ENCODE data around the gene EPGN.
"Not testable (repeated sequence)": the region's sequence is repeated elsewhere in the genome, so short reads cannot be mapped to it uniquely, and the experiment has no call there.

The EPGN gene

DNA sequence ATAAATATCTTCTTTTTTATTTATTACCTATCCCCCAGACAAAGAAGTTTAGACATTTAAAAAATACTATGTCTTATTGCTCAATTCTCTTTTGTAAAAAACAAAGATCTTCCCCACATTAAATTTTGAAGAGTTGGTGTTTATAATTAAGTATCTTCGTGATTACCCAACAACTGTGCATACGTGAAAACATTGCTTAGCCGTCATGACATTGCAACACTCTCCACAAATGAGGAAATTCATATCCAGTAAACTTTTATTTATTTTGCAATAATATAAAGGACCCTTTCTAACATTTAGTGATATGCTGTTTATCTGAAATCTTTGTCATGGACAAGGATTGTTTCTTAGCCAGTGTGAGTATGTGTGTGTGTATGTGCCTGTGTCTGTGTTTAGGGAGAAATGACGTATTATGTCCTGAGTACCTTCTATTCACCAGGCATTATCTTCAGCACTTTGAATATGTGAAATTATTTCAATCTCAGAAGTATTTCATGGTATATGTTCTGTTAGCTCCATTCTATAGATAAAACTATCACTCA lies 30.6 kb downstream of the EPGN start:
- Histone ChIP-seq H3K27me3 (ENCODE audit: insufficient read depth, low read length, poor library complexity) (no peaks in the 10 kb centered on the region), H3K4me3 (ENCODE audit: low read depth in 1 of 2, low read length in 2 of 2) (no peak overlapping the region), H2AFZ (ENCODE audit: low read depth, low read length) (no peak overlapping the region), H3K9me3 (ENCODE audit: insufficient read depth, low read length, severe bottlenecking) (peaks cover 2% of the 10 kb centered on the region), H3K9ac (ENCODE audit: low read depth, low read length) (no peak overlapping the region), H3K4me2 (ENCODE audit: insufficient read depth, low read length) (no peak overlapping the region), H3K4me1 (ENCODE audit: insufficient read depth, low read length) (no peaks in the 10 kb centered on the region), H3K36me3 (ENCODE audit: insufficient read depth, low read length) (no peaks in the 10 kb centered on the region), H4K20me1 (ENCODE audit: insufficient read depth, low read length) (no peaks in the 10 kb centered on the region), H3K79me2 (ENCODE audit: insufficient read depth, low read length) (no peaks in the 10 kb centered on the region), H3K27ac (ENCODE audit: low read length) (no peak overlapping the region)
- DNase-seq (no peak), ATAC-seq (ENCODE audit: insufficient read depth, low read depth) (no peak)
- TF ChIP-seq EZH2 (IDR thresholded peaks at IDR 0.05; ENCODE audit: borderline replicate concordance, low read depth, low read length, severe bottlenecking) (no peak), CTCF (IDR thresholded peaks at IDR 0.05; ENCODE audit: borderline replicate concordance, extremely low read depth, low read length, poor library complexity, severe bottlenecking) (no peak)

DNA sequence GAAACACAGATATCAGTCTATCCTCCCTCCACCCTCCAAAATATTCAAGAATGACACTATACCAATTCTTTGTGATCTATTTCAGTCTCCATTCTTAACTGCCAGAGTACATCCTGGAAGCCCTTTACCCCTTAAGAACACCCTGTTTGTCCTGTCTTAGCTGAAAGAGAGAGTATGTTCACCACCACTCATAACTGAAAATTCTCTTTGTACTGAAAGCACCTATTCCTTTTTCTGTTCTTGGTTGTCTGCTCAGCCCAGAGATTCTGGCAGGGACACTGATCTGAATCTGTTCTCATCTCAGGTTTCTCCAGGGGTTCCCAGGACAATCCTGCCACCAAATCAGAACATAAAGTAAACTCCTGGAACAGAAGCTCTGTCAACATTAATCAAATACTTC lies 31.2 kb downstream of the EPGN start:
- Histone ChIP-seq H3K4me3 (ENCODE audit: low read depth in 1 of 2, low read length in 2 of 2) (no peak overlapping the region), H3K79me2 (ENCODE audit: insufficient read depth, low read length) (no peaks in the 10 kb centered on the region), H4K20me1 (ENCODE audit: insufficient read depth, low read length) (no peaks in the 10 kb centered on the region), H3K9me3 (ENCODE audit: insufficient read depth, low read length, severe bottlenecking) (peaks cover 8% of the 10 kb centered on the region), H2AFZ (ENCODE audit: low read depth, low read length) (no peak overlapping the region), H3K27ac (ENCODE audit: low read length) (no peak overlapping the region), H3K4me1 (ENCODE audit: insufficient read depth, low read length) (no peaks in the 10 kb centered on the region), H3K36me3 (ENCODE audit: insufficient read depth, low read length) (no peaks in the 10 kb centered on the region), H3K27me3 (ENCODE audit: insufficient read depth, low read length, poor library complexity) (no peaks in the 10 kb centered on the region), H3K9ac (ENCODE audit: low read depth, low read length) (no peak overlapping the region), H3K4me2 (ENCODE audit: insufficient read depth, low read length) (no peak overlapping the region)
- DNase-seq (no peak), ATAC-seq (ENCODE audit: insufficient read depth, low read depth) (no peak)
- TF ChIP-seq EZH2 (IDR thresholded peaks at IDR 0.05; ENCODE audit: borderline replicate concordance, low read depth, low read length, severe bottlenecking) (no peak), CTCF (IDR thresholded peaks at IDR 0.05; ENCODE audit: borderline replicate concordance, extremely low read depth, low read length, poor library complexity, severe bottlenecking) (no peak)

DNA sequence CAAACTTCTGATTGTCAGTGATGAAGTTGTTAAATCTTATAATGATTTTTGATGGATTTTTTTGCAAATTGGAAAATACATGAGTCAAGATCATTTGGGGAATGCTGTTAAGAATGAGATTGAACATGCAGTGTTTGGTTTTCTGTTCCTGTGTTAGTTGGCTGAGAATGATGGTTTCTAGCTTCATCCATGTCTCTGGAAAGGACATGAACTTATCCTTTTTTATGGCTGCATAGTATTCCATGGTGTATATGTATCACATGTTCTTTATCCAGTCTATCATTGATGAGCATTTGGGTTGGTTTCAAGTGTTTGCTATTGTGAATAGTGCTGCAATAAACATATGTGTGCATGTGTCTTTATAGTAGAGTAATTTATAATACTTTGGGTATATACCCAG lies 32.2 kb downstream of the EPGN start:
- not testable (repeated sequence) for H3K4me3 ChIP-seq (ENCODE audit: low read depth in 1 of 2, low read length in 2 of 2); H3K9ac ChIP-seq (ENCODE audit: low read depth, low read length); H3K27ac ChIP-seq (ENCODE audit: low read length); H3K27me3 ChIP-seq (ENCODE audit: insufficient read depth, low read length, poor library complexity); H3K36me3 ChIP-seq (ENCODE audit: insufficient read depth, low read length); H3K79me2 ChIP-seq (ENCODE audit: insufficient read depth, low read length); H2AFZ ChIP-seq (ENCODE audit: low read depth, low read length); H3K4me1 ChIP-seq (ENCODE audit: insufficient read depth, low read length); H3K9me3 ChIP-seq (ENCODE audit: insufficient read depth, low read length, severe bottlenecking); ATAC-seq (ENCODE audit: insufficient read depth, low read depth); H4K20me1 ChIP-seq (ENCODE audit: insufficient read depth, low read length); DNase-seq; H3K4me2 ChIP-seq (ENCODE audit: insufficient read depth, low read length)

DNA sequence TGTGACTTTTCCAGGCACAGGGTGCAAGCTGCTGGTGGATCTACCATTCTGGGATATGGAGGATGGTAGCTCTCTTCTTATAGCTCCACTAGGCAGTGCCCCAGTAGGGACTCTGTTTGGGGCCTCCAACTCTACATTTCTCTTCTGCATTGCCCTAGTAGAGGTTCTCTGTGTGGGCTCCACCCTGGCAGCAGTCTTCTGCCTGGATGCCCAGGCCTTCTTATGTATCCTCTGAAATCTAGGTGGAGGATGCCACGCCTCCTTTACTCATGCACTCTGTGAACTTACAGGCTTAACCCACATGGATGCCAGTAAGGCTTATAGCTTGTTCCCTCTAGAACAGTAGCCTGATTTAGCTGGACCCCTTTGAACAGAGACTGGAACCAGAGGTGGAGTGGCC lies 35.8 kb downstream of the EPGN start:
- ATAC-seq (ENCODE audit: insufficient read depth, low read depth): no peak
- Histone ChIP-seq H3K27ac (ENCODE audit: low read length) (no peak overlapping the region), H3K9me3 (ENCODE audit: insufficient read depth, low read length, severe bottlenecking) (peaks cover 9% of the 10 kb centered on the region)

More for the DNA sequence above, 35.8 kb downstream of the EPGN start:
- Histone ChIP-seq H3K4me2 (ENCODE audit: insufficient read depth, low read length) (no peak overlapping the region), H3K4me3 (ENCODE audit: low read depth in 1 of 2, low read length in 2 of 2) (no peak overlapping the region), H2AFZ (ENCODE audit: low read depth, low read length) (no peak overlapping the region), H3K4me1 (ENCODE audit: insufficient read depth, low read length) (no peaks in the 10 kb centered on the region), H3K79me2 (ENCODE audit: insufficient read depth, low read length) (no peaks in the 10 kb centered on the region), H4K20me1 (ENCODE audit: insufficient read depth, low read length) (no peaks in the 10 kb centered on the region), H3K9ac (ENCODE audit: low read depth, low read length) (no peak overlapping the region), H3K36me3 (ENCODE audit: insufficient read depth, low read length) (no peaks in the 10 kb centered on the region), H3K27me3 (ENCODE audit: insufficient read depth, low read length, poor library complexity) (no peaks in the 10 kb centered on the region)
- no peak for DNase-seq
- no peak for TF ChIP-seq CTCF (IDR thresholded peaks at IDR 0.05; ENCODE audit: borderline replicate concordance, extremely low read depth, low read length, poor library complexity, severe bottlenecking)

Measured in DND-41 (cell line).